Measurements from ENCODE around the gene PIF1. TPM values are rescaled to one million over a fixed set of nuclear protein-coding genes. Genes with fewer than 3 reads are reported as not detected.

Gene PIF1
- polyA plus RNA-seq, 1 donor (not counting 4 experiments of a cell fraction or from before 2014, with no cell fraction given): 7.6 TPM

DNA sequence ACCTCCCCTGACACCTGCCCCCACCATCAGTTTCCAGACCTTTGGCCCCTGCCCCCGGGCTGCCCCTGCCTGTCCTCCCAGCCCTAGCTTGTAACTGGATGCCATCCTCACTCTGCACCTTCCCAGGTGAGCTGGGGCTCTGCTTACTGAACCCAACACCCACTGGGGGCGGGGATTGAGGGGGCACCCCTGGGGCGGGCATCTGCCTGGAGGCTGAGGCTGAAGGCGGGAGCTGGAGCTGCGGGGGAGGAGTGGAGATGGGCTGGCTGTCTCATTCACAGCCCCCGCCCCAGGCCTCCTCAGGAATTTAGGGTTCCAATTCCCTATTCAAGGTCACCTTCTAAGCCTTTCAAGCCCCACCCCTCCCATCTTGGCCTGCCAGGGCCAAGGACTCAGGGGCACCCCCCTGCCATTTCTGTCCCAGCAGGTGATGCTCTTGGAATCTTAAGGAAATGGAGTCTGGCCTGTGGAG, 17.7 kb downstream of the PIF1 start:
- no peak for FAIRE-seq
- H3K9me3 ChIP-seq (ENCODE audit: control insufficient read depth, low read depth, low read length): no peaks in the 10 kb centered on the region
- no peaks in the 10 kb centered on the region for H4K20me1 ChIP-seq (ENCODE audit: control insufficient read depth, extremely low read depth, insufficient read depth, low read length)
- no peak overlapping the region for H3K9ac ChIP-seq (ENCODE audit: control insufficient read depth, extremely low read depth, insufficient read depth, low read length)
- H2AFZ ChIP-seq (ENCODE audit: control insufficient read depth, low read length): no peak overlapping the region
- H3K27me3 ChIP-seq (ENCODE audit: control insufficient read depth, extremely low read depth, insufficient read depth, low read length): no peaks in the 10 kb centered on the region
- TF ChIP-seq EZH2 (IDR thresholded peaks at IDR 0.05; ENCODE audit: low read length): no peak
- TF ChIP-seq, protein P1, sequence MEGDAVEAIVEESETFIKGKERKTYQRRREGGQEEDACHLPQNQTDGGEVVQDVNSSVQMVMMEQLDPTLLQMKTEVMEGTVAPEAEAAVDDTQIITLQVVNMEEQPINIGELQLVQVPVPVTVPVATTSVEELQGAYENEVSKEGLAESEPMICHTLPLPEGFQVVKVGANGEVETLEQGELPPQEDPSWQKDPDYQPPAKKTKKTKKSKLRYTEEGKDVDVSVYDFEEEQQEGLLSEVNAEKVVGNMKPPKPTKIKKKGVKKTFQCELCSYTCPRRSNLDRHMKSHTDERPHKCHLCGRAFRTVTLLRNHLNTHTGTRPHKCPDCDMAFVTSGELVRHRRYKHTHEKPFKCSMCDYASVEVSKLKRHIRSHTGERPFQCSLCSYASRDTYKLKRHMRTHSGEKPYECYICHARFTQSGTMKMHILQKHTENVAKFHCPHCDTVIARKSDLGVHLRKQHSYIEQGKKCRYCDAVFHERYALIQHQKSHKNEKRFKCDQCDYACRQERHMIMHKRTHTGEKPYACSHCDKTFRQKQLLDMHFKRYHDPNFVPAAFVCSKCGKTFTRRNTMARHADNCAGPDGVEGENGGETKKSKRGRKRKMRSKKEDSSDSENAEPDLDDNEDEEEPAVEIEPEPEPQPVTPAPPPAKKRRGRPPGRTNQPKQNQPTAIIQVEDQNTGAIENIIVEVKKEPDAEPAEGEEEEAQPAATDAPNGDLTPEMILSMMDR (optimal IDR thresholded peaks at IDR 0.05 in 1 of 3, IDR thresholded peaks at IDR 0.05 in 1 of 3, conservative IDR thresholded peaks at IDR 0.05 in 1 of 3; ENCODE audit: extremely low read depth in 1 of 3, insufficient read depth in 2 of 3, low read length in 3 of 3): no peak
- dilution Hi-C loops (cut with MboI; ENCODE audit: extremely low pct_ligation_motif_present, low sequenced_read_pairs): no loop called here
- H3K27ac ChIP-seq (ENCODE audit: control insufficient read depth, insufficient read depth, low read length): no peak overlapping the region
- H3K4me3 ChIP-seq (ENCODE audit: control insufficient read depth in 2 of 3, extremely low read depth in 1 of 3, insufficient read depth in 2 of 3, low read depth in 1 of 3, low read length in 3 of 3): no peak overlapping the region
- no peak overlapping the region for H3K4me2 ChIP-seq (ENCODE audit: control insufficient read depth, extremely low read depth, insufficient read depth, low read depth, low read length)
- H3K79me2 ChIP-seq (ENCODE audit: control insufficient read depth, insufficient read depth, low read length): no peaks in the 10 kb centered on the region
- no peaks in the 10 kb centered on the region for H3K9me1 ChIP-seq (ENCODE audit: control insufficient read depth, extremely low read depth, insufficient read depth, low read length)
- H3K36me3 ChIP-seq (ENCODE audit: control insufficient read depth in 2 of 2, extremely low read depth in 1 of 2, insufficient read depth in 2 of 2, low read length in 2 of 2): no peaks in the 10 kb centered on the region
- no peak for DNase-seq (ENCODE audit: low read depth, low spot score)
- H3K4me1 ChIP-seq (ENCODE audit: control insufficient read depth, extremely low read depth, insufficient read depth, low read length): peaks cover 4% of the 10 kb centered on the region

DNA sequence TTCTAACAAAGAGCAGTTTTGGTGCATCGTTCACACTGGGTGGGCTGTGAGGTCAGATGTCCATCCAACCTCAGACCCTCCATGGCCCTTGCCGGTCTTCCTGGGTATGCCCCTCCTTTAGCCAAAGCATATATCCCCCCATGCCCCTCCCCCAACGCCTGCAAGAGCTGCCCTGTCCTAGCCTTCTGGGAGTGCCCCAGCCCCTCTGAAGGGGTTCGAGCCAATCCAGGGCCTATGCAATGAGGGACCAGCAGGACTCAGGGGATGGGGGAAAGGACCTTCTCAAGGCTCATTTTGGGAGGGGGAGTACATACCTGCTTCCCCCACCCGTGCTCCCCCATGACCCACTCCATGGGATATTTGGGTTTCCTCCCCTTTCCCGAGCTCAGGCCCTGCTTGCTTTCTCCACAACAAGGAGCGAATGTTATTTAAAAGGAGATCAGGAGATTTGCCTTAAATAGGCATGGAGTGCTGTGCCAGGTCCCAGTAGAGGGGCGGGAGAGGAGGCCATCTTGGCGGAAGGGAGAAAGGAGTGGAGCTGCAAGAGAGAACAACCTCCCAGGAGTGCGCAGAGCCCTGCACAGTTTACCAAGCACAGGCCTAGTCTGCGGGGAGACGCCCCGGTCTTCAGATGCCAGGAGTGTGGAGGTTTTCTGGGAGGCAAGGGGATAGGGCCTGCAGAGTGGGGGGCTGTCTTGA, 18.2 kb downstream of the PIF1 start:
- Histone ChIP-seq H3K4me2 (ENCODE audit: control insufficient read depth, extremely low read depth, insufficient read depth, low read depth, low read length) (no peak overlapping the region), H3K27ac (ENCODE audit: control insufficient read depth, insufficient read depth, low read length) (no peak overlapping the region), H3K27me3 (ENCODE audit: control insufficient read depth, extremely low read depth, insufficient read depth, low read length) (no peaks in the 10 kb centered on the region), H3K9me1 (ENCODE audit: control insufficient read depth, extremely low read depth, insufficient read depth, low read length) (no peaks in the 10 kb centered on the region), H3K9ac (ENCODE audit: control insufficient read depth, extremely low read depth, insufficient read depth, low read length) (no peak overlapping the region), H4K20me1 (ENCODE audit: control insufficient read depth, extremely low read depth, insufficient read depth, low read length) (no peaks in the 10 kb centered on the region), H3K4me1 (ENCODE audit: control insufficient read depth, extremely low read depth, insufficient read depth, low read length) (peaks cover 4% of the 10 kb centered on the region), H3K79me2 (ENCODE audit: control insufficient read depth, insufficient read depth, low read length) (no peaks in the 10 kb centered on the region), H3K9me3 (ENCODE audit: control insufficient read depth, low read depth, low read length) (no peaks in the 10 kb centered on the region), H3K36me3 (ENCODE audit: control insufficient read depth in 2 of 2, extremely low read depth in 1 of 2, insufficient read depth in 2 of 2, low read length in 2 of 2) (no peaks in the 10 kb centered on the region), H3K4me3 (ENCODE audit: control insufficient read depth in 2 of 3, extremely low read depth in 1 of 3, insufficient read depth in 2 of 3, low read depth in 1 of 3, low read length in 3 of 3) (no peak overlapping the region), H2AFZ (ENCODE audit: control insufficient read depth, low read length) (no peak overlapping the region)
- TF ChIP-seq, protein P1 (optimal IDR thresholded peaks at IDR 0.05 in 1 of 3, IDR thresholded peaks at IDR 0.05 in 1 of 3, conservative IDR thresholded peaks at IDR 0.05 in 1 of 3; ENCODE audit: extremely low read depth in 1 of 3, insufficient read depth in 2 of 3, low read length in 3 of 3): no peak
- no peak for FAIRE-seq
- dilution Hi-C loops (cut with MboI; ENCODE audit: extremely low pct_ligation_motif_present, low sequenced_read_pairs): no loop called here
- no peak for DNase-seq (ENCODE audit: low read depth, low spot score)
